ENCODE results near the gene PTCSC3. TPM values are rescaled to one million over a fixed set of nuclear protein-coding genes. Genes with fewer than 3 reads are reported as not detected.

The PTCSC3 gene
- total and polyA plus RNA-seq, 10 donors = not detected

GRCh38 chr14:36198378-36198777 is 21.9 kb upstream of the PTCSC3 start:
- H3K36me3 ChIP-seq = no peaks in the 10 kb centered on the region
- peaks cover 0 to 7% (median 0%) of the 10 kb centered on the region in 7 donors for H3K27me3 ChIP-seq (replicated peaks in 1 of 7)
- H3K27ac ChIP-seq = no peak overlapping the region
- H3K9me3 ChIP-seq = peaks cover 0 to 8% (median 0%) of the 10 kb centered on the region in 8 donors
- TF ChIP-seq POLR2AphosphoS5 (IDR thresholded peaks at IDR 0.05) = no peak
- TF ChIP-seq CTCF (IDR thresholded peaks at IDR 0.05 in 8 of 11, conservative IDR thresholded peaks at IDR 0.05 in 3 of 11) = no peak
- no peak for TF ChIP-seq POLR2A (IDR thresholded peaks at IDR 0.05)
- no peak overlapping the region for H3K4me3 ChIP-seq
- intact Hi-C loops (cut with DNase I; ENCODE audit: low total_unique reads) = no loop called here
- no peaks in the 10 kb centered on the region for H3K4me1 ChIP-seq
- no peak for DNase-seq
- WGBS, 5 donors = 0 to 40% (median 33%) methylated on average over 1 of the region's 1 CpG; no CpG with 5 or more reads in 2 of the 5 donors

GRCh38 chr14:36194663-36195062 is 18.1 kb upstream of the PTCSC3 start:
- Histone ChIP-seq H3K4me1 (no peaks in the 10 kb centered on the region), H3K4me3 (no peak overlapping the region), H3K27me3 (replicated peaks in 1 of 7) (peaks cover 0 to 7% (median 0%) of the 10 kb centered on the region in 7 donors), H3K27ac (no peak overlapping the region), H3K36me3 (no peaks in the 10 kb centered on the region), H3K9me3 (no peaks in the 10 kb centered on the region)
- WGBS, 5 donors = 71 to 82% (median 75%) methylated on average over 4 of the region's 4 CpGs
- intact Hi-C loops (cut with DNase I; ENCODE audit: low total_unique reads) = no loop called here
- DNase-seq = no peak
- no peak for TF ChIP-seq CTCF (IDR thresholded peaks at IDR 0.05 in 8 of 11, conservative IDR thresholded peaks at IDR 0.05 in 3 of 11)

DNA sequence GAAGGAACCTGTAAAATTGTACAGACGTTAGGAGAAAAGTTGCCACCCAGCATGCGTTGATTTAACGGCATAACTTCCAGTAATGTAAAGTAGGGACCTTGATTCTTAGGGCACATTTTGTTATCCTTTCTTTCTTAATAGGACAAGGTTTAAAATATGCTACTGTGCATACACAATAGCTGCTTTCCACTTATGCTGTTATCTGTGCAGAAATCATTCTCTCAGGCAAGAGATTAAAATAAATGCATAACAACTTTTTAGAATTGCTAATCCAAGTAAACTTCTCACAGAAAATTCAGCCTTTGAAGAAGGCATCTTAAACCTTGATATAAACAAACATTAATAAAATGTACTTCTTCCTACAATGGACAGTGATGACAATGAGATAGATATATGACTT is 16.0 kb upstream of the PTCSC3 start:
- Histone ChIP-seq H3K36me3 (no peaks in the 10 kb centered on the region), H3K27ac (no peak overlapping the region), H3K4me3 (no peak overlapping the region), H3K9me3 (no peaks in the 10 kb centered on the region), H3K27me3 (replicated peaks in 1 of 7) (no peaks in the 10 kb centered on the region), H3K4me1 (no peaks in the 10 kb centered on the region)
- no peak for DNase-seq
- intact Hi-C loops (cut with DNase I; ENCODE audit: low total_unique reads) = no loop called here
- no peak for TF ChIP-seq POLR2AphosphoS5 (IDR thresholded peaks at IDR 0.05)
- no peak for TF ChIP-seq POLR2A (IDR thresholded peaks at IDR 0.05)
- no peak for TF ChIP-seq CTCF (IDR thresholded peaks at IDR 0.05 in 8 of 11, conservative IDR thresholded peaks at IDR 0.05 in 3 of 11)
- WGBS, 5 donors = 84 to 90% (median 88%) methylated on average over 3 of the region's 3 CpGs

DNA sequence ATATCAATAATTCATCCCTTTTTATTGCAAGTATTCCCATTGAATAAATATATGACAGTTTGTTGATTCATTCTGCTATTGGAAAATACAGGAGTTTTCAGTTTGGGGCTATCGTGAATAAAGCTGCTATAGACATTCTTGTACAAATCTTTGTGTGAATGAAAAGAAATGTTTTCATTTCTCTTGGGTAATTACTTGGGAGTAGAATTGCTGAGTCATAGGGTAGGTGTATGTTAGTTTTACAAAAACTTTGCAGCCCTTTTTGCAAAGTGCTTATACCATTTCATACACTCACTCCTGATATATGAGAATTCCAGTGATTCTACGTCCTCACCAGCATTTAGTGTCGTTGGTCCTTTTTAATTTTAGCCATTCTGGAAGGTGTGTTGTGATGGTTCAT is 6.9 kb upstream of the PTCSC3 start:
- Histone ChIP-seq H3K4me1 (no peaks in the 10 kb centered on the region), H3K9me3 (peaks cover 0 to 5% (median 0%) of the 10 kb centered on the region in 8 donors), H3K27ac (no peak overlapping the region), H3K27me3 (replicated peaks in 1 of 7) (no peaks in the 10 kb centered on the region), H3K36me3 (no peaks in the 10 kb centered on the region), H3K4me3 (no peak overlapping the region)
- no peak for DNase-seq
- 77 to 88% (median 82%) methylated on average over 3 of the region's 3 CpGs for WGBS, 5 donors
- TF ChIP-seq CTCF (IDR thresholded peaks at IDR 0.05 in 8 of 11, conservative IDR thresholded peaks at IDR 0.05 in 3 of 11) = no peak
- TF ChIP-seq POLR2AphosphoS5 (IDR thresholded peaks at IDR 0.05) = no peak
- TF ChIP-seq POLR2A (IDR thresholded peaks at IDR 0.05) = no peak
- intact Hi-C loops (cut with DNase I; ENCODE audit: low total_unique reads) = no loop called here
